GM21717 (cell line): Measurements from ENCODE around the gene VPS72.

Experiments
- ATAC-seq: cut with Tn5 transposase; IDR thresholded peaks from one replicate; pipeline ENCODE4 v1.9.1; 2021; ENCODE audit warnings: mild to moderate bottlenecking, moderate library complexity; ENCODE audit not compliant: unreplicated experiment

The VPS72 gene

DNA sequence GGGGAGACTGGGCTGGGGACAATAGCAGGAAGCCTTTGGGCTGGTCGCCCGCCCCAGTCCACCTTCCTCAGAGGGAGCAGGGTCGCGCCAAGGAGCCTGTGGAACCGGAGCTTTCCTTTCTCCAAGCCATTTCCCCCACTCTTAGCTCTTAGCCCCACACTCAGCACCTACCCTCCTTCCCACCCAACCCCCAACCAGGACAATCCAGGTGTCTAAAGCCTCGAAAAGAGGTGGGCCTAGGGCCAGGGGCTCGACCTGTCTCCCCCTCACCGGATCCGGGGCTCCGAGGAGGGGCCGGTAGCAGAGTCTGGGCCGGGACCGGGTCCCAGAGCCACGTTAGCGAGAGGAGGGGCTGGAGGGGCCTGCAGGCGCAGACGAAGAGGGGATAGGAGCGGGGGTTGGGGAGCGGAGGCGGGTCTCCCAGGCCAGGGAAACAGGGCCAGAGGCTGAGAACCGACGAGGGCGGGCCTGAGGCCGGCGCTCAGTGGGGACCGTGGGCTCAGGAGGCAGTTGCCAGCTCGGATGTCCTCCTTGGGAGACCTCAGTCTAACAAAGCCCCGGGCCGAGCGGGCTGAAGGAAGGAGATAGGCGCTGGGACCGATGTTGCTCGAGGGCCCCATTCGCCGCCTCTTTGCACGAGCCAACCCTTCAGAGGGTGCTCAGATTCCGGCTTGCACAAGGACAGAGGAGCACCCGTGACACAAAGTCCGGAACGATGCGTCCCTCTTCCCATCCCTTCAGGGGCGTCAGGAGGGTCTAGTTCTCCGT is 44.5 kb downstream of the VPS72 start:
- ATAC-seq, result no peak

DNA sequence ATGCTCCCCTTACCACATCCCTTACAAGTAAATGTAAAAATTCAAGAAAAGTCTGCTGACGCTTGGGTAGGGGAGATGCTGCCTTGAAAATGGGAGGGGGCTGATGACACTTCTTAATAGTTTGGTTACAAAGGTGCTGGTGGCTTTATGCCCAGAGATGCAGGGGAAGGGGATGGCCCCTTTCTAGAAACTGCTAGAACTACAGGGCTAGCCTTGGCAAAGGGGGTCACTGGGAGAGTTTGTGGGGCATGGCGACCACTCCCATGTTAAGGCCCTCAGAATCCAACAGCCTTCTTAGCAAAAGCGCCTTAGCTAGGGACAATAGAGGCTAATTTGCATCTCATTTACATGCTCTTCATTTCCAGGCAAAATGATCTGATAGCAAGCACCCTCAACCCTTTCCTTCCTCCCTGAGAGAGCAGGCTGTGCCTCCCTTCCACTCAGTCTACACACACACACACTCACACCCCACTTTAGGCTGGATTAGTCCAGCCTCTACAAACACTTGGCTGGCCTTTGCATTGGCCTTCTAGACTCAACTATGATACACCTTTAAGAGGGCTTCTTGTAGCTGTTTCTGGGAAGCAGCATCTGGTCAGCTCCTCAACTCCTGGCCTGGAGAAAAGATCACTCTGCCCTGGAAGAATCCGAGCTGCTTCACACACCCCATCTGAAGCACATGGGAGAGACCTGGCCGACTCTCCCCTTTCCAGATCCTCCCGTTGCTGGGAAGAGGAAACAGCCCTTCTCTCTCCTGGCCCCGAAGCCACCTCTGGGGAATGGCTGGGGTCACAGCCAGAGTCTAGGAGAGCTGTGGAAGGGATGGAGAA is 45.3 kb downstream of the VPS72 start:
- no peak for ATAC-seq

DNA sequence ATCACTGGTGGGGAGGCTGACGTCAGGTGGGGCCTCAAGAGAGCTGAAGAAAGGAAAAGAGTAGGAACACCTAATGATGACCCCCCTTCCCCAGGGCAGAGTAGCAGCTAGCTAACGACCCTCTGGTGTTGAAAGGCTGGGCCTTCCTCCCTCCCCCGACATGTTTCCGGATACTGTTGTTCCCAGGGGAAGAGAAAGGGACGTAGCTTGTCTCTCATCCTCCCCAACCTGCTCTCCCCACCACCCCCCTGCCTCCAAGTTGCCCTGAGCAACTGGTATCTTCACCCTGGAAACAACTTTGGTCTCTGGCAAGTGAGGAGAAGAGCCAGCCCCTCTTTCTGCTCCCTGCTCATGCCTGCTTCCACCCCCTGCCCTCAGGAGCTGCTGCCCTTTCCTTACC is 46.0 kb downstream of the VPS72 start:
- no peak for ATAC-seq

DNA sequence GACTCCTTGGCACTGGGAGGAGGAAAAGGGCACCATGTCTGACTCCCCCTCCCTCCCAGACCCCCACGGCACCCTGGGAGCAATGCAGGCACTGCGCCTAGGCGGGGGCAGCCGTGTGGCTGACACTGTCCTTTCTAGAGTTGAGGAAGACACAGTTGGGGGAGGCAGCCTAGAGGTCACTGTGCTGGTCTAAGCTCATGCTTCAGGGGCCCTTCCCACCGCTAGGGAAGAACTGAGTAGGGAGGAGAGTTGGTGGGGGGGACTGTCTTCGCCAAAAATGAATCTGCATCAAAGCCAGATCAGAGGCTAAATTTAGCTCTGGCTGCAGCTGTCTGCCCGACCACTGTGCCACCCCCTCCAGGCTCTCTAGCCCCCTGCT is 47.0 kb downstream of the VPS72 start:
- ATAC-seq, result no peak

DNA sequence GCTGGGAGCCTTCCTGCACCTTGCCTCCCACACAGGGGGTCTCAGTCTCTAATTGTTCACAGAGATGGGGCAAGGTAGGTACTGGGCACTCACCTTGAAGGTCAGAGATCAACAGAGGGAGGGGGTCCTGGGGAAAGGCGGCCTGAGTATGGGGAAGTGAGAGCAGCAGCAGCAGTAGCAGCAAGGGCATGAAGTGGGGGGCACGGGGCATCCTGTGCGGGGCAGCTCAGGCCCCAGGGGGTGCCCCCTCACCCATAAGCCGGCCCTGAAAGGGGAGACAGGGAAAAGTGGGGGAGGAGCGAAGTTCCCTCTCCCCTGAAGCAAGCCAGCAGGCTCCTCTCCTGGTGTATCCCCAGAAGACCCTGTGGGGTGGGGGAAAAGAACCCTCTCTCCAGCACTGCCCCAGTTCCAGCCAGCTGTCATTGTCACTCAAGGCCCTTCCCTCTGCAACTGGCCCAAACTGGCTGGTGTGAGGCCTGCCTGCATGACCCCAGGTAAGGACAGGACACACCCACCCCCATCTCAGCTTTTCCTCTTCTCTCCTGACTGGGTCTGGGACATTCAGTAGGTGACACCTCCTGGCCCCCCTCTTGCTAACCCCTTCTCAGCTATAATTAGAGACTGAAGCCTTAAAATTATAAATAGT is 47.5 kb downstream of the VPS72 start:
- no peak for ATAC-seq

DNA sequence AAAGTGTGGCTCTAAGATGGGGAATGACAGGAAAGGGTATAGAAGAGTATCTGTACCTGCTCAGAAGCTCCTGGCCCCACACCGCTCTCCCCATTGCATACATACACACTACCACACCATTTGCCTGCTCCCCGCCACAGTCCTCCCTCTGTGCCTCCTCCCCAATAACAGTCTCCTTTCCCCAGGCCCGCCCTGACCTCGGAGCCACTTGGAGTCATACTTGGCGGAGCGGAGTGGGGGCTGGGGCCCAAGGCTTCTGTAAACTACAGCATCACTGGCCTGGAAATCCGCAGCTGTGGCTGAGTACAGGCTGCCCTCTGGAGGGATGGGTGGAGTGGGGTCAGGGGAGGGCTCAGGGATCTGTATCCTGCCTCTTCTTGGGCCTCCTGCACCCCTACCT is 52.2 kb downstream of the VPS72 start:
- no peak for ATAC-seq

DNA sequence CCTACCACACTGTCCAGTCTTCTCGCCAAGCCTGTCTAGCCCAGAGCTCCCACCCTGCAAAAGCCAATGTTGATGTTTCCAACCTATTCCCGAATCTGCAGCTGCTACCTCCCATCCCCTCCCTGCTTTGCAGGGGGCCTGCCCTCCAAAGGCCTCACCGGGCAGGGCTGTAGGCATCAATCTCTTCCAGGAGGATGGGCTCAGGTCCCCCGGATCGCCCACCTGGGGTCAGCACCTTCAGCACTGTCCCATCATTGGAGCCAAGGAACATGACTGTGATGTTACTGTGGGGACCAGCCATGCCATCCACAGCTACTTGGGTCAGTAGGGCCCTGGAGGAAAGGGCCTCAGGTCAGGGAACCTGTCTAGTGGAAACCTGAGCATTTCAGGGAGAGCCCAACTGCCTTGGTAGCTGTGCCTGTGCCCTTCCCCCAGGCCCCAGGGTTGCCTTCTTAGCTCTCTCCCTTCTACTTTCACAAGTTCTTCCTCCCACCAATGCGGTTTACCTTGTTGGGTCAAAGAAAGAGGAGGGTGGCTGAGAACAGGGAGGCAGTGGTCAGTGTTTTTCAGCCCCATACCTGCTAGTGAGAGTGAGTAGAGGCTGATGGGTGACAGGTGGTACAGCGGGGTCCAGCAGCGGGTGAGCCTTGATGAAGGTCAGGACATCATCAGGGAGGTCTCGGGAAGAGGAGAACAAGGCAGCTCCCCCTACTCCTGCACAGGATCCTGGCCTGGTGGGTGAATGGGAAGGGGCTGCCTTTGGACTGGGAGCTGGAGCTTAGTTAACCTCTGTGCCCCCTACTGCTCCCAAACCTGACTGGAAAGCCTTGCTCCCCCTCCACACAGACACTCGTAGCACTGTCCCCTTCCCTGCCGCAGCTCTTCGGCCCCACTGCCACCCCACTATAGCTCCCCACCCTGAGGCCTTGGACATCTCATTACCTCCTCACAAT is 54.3 kb downstream of the VPS72 start:
- no peak for ATAC-seq

DNA sequence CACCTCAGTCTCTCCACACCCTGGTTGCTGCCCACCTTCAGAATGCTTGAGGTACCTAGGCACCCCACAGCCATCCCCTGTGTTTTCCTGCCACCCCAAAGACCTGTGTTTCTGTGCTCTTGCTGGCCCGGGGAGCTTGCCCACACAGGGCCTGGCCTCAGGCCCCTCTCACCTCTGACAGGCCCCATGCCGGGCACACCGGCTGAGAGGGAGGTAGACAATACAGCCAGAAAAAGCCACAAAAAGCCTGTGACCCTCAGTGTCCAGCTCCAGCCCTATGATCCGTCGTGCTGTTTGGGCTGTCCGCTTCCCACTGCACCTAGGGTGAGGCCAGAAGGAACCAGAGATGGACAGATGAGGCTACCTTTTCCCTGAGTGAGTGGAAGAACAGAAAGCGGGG is 55.0 kb downstream of the VPS72 start:
- ATAC-seq, result no peak

DNA sequence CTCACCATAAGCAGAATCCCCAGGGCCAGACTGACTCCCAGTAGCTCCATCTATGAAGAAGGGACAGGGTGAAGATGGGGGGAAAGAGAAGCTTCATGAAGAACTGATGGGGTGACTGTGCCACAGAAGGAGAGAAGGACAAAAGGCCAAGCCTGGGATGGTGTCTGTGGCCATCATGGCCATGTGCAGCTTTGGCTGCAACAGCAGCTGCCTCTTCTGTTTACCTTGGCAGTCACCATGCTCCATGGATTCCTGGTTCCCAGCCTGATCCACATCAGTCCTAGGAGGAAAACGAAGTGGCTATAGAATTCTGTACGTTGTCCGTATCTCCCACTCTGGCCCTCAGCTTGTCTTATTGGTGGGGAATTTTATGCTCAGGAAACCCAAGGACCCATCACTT is 55.6 kb downstream of the VPS72 start:
- no peak for ATAC-seq

DNA sequence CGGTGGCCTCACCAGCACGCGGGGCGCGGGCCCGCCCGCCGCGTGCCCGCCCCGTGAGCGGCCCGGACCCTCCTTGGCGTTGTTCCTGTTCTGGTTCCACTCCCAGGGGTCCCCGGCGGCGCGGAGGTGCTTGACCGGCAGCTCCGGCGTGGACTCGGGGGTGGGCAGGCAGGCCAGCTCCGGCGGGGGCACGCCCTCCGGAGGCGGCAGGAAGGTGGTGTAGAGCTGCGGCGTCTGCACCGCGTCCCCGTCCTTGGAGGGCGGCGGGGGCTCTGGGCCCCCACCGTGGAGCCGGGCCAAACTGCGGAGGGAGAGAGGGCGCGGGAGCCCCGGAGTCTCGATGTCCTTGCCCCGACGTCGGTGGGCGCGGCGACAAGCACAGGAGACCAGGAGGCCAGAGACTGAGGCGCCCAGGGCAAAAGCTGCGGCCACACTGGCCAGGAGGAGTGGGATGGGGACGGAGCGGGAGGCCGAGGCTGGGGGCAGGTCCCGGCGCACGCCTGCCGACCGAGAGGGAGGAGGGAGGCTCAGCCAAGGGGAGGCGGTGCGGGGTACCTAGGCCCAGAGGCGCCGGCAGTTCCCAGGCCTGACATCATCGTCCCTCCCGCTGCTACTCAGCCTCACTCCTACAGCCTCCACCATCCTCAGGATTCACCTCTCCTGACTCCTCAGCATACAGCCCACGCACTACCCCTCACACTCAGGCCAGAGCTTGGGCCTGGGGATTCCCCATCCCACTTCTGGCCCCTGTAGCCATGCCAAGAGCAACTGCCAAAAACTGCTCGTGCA is 56.8 kb downstream of the VPS72 start:
- ATAC-seq, result no peak

DNA sequence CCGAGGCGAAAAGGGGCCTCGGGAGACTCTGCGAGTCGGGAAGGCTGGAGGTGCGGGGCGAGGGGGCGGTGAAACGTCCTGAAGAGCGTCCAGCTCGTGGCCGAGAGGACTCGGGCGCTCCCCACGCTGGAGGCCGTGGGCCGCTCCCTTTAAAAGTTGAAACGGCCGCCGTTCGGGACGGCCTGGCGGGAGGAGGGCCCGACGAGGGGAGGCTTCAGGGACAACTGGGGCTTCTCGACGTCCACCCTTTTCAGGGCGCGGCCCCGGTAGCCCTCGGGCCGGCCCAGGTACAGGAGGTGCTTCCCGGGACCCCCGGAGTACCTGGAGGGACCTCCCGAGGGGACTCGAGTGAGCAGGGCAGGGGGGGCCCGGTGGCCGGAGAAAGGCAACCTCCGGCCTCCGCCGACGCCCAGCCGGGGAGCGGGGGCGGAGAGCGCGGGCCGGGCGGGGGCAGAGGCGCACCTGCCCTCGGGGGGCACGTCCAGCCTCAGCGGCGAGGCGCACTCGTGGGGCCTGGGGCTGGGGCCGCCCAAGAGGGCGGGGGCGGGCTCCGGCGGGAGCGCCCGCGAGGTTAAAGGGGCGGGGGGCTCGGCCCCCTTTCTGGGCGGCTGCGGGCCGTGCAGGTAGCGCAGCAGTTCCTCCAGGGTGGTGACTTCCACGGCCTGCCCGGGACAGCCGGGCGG is 57.5 kb downstream of the VPS72 start:
- no peak for ATAC-seq

DNA sequence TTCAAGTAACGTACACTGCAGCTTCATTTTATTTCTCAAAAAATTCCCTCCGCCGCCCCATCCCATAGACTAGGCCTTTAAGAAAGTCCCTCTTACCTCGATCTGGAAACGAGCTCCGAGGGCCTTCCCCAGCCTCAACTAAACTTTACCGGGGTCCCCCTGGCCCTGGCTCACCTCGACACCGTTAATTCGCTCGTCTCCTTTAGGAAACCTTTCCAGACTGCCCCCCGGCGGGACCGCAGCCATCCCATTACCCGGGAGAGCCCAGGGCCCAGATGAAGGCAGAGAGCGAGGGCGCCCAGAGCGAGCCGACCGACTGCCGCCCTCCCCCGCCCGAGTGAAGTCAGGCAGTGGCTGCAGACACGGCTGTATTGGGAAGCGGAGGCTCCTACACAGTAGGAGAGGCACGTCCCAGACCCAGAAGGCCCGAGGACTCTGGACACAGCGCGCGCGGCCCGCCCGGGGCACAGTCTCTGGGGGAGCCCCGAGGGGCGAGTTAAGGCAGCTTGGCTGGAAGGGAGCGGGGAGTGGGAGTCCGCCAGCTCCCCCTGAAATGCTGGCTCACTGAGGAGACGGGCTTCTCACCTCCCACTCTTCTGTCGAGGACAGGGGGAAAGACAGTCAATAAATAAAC is 58.2 kb downstream of the VPS72 start:
- ATAC-seq, result no peak

DNA sequence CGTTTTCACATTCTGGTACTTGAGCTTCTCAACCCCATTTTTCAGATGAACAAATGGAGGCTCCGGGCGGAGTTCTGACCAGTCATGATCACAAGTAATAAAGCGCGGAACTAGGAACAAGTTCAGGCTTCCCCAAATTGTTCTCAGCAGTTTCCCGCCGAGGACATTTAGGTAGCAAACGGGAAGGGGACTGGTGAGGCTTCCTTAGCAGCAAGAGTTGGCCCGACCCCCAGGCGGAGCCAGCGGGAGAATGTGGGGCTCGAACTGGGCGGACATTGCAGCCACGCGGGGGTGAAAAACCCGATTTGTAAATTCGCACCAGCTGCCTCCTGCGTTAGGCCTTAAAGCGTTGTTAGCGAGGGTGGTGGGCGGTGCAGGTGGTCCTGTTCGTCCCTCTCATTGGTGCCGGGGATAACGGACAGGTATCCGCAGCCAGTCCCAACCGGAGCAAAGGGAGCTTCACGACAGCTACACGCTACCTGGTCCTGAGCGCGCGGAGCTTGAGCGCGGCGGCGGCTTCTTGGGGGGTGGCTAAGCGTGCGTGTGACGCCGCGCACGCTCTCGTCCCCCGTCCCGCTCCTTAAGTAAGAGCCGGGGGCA is 58.9 kb downstream of the VPS72 start:
- ATAC-seq, result peak; percentile 52

DNA sequence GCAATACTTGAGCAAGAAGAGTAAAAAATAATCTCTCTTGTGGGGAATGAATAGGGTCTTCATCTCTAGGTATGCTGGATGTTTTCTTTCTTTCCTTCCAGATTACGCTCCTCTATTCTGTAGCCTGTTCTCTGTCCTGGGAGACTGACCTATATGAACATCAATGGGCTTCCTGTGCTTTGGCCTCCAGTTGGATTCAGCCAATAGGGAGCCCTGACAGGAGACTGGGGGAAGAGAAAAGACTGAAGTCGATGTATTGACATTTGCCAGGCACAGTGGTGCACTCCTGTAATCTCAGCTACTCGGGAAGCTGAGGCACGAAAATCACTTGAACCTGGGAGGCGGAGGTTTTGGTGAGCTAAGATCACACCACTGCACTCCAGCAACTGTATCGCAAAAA is 61.2 kb downstream of the VPS72 start:
- no peak for ATAC-seq
